Measurements from ENCODE around the gene PLCB1. TPM values are rescaled to one million over a fixed set of nuclear protein-coding genes. Genes with fewer than 3 reads are reported as not detected.

The PLCB1 gene
- polyA plus RNA-seq, 1 donor (not counting 4 experiments of a cell fraction or from before 2014, with no cell fraction given) = 0.37 TPM

DNA sequence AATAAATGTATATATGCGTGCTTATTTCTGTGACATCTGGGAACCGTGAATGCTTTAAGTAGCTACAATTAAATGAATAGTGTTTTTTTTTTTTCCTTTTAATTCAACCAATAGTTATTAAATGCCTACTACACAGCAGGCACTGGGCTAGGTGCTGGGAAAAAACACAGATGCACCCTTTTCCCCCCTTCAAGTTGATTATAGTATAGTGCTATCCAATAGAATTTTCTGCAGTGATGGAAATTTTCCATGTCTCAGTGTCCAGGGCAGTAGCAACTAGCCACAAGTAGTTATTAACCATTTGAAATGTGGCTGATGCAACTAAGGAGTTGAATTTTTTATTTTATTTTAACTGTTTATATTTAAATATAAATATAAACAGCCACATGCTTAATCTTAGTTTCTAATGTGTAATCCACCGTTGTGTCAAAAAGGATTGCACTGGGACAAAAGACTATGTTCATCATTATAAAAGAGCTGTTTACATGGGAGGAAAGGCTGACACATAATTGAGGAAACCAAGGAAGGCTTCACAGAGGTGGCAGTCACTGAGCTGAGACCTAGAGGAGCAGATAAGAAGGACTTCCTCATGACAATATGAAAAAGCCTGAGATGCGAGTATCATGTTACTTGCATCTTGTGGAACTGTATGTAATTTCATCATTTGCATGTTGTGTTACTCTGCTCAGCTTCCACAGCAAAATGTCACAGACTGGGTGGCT is 675.6 kb downstream of the PLCB1 start:
- Histone ChIP-seq H3K9me3 (ENCODE audit: control insufficient read depth, low read depth, low read length) (no peaks in the 10 kb centered on the region), H3K4me3 (ENCODE audit: control insufficient read depth in 2 of 3, extremely low read depth in 1 of 3, insufficient read depth in 2 of 3, low read depth in 1 of 3, low read length in 3 of 3) (no peak overlapping the region), H3K4me1 (ENCODE audit: control insufficient read depth, extremely low read depth, insufficient read depth, low read length) (no peaks in the 10 kb centered on the region), H4K20me1 (ENCODE audit: control insufficient read depth, extremely low read depth, insufficient read depth, low read length) (no peaks in the 10 kb centered on the region), H3K4me2 (ENCODE audit: control insufficient read depth, extremely low read depth, insufficient read depth, low read depth, low read length) (no peak overlapping the region), H3K27me3 (ENCODE audit: control insufficient read depth, extremely low read depth, insufficient read depth, low read length) (no peaks in the 10 kb centered on the region), H3K9me1 (ENCODE audit: control insufficient read depth, extremely low read depth, insufficient read depth, low read length) (no peaks in the 10 kb centered on the region), H3K36me3 (ENCODE audit: control insufficient read depth in 2 of 2, extremely low read depth in 1 of 2, insufficient read depth in 2 of 2, low read length in 2 of 2) (no peaks in the 10 kb centered on the region), H3K9ac (ENCODE audit: control insufficient read depth, extremely low read depth, insufficient read depth, low read length) (no peak overlapping the region), H2AFZ (ENCODE audit: control insufficient read depth, low read length) (no peak overlapping the region), H3K27ac (ENCODE audit: control insufficient read depth, insufficient read depth, low read length) (no peak overlapping the region), H3K79me2 (ENCODE audit: control insufficient read depth, insufficient read depth, low read length) (no peaks in the 10 kb centered on the region)
- FAIRE-seq (no peak), DNase-seq (ENCODE audit: low read depth, low spot score) (no peak)
- TF ChIP-seq CTCF (optimal IDR thresholded peaks at IDR 0.05 in 1 of 3, IDR thresholded peaks at IDR 0.05 in 1 of 3, conservative IDR thresholded peaks at IDR 0.05 in 1 of 3; ENCODE audit: extremely low read depth in 1 of 3, insufficient read depth in 2 of 3, low read length in 3 of 3) = no peak
- TF ChIP-seq EZH2 (IDR thresholded peaks at IDR 0.05; ENCODE audit: low read length) = no peak
- dilution Hi-C loops (cut with MboI; ENCODE audit: extremely low pct_ligation_motif_present, low sequenced_read_pairs) = no loop called here

DNA sequence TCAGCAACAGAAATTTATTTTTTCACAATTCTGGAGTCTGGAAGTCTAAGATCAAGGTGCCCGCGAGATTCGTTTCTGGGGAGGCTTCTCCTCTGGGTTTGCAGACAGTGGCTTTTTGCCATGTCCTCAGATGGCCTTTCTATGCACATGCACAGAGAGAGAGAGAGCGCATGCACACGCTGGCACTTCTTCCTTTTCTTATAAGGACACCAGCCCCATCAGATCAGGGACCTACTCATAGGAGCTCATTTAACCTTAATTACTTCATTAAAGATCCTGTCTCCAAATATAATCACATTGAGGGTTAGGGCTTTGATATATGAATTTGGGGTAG is 676.1 kb downstream of the PLCB1 start:
- Histone ChIP-seq H2AFZ (ENCODE audit: control insufficient read depth, low read length) (no peak overlapping the region), H3K9ac (ENCODE audit: control insufficient read depth, extremely low read depth, insufficient read depth, low read length) (no peak overlapping the region), H3K9me1 (ENCODE audit: control insufficient read depth, extremely low read depth, insufficient read depth, low read length) (no peaks in the 10 kb centered on the region), H3K27ac (ENCODE audit: control insufficient read depth, insufficient read depth, low read length) (no peak overlapping the region), H3K27me3 (ENCODE audit: control insufficient read depth, extremely low read depth, insufficient read depth, low read length) (no peaks in the 10 kb centered on the region), H3K4me1 (ENCODE audit: control insufficient read depth, extremely low read depth, insufficient read depth, low read length) (no peaks in the 10 kb centered on the region), H3K4me2 (ENCODE audit: control insufficient read depth, extremely low read depth, insufficient read depth, low read depth, low read length) (no peak overlapping the region), H3K36me3 (ENCODE audit: control insufficient read depth in 2 of 2, extremely low read depth in 1 of 2, insufficient read depth in 2 of 2, low read length in 2 of 2) (no peaks in the 10 kb centered on the region), H3K9me3 (ENCODE audit: control insufficient read depth, low read depth, low read length) (no peaks in the 10 kb centered on the region), H3K4me3 (ENCODE audit: control insufficient read depth in 2 of 3, extremely low read depth in 1 of 3, insufficient read depth in 2 of 3, low read depth in 1 of 3, low read length in 3 of 3) (no peak overlapping the region), H3K79me2 (ENCODE audit: control insufficient read depth, insufficient read depth, low read length) (no peaks in the 10 kb centered on the region), H4K20me1 (ENCODE audit: control insufficient read depth, extremely low read depth, insufficient read depth, low read length) (no peaks in the 10 kb centered on the region)
- FAIRE-seq (no peak), DNase-seq (ENCODE audit: low read depth, low spot score) (no peak)
- no peak for TF ChIP-seq CTCF (optimal IDR thresholded peaks at IDR 0.05 in 1 of 3, IDR thresholded peaks at IDR 0.05 in 1 of 3, conservative IDR thresholded peaks at IDR 0.05 in 1 of 3; ENCODE audit: extremely low read depth in 1 of 3, insufficient read depth in 2 of 3, low read length in 3 of 3)
- TF ChIP-seq EZH2 (IDR thresholded peaks at IDR 0.05; ENCODE audit: low read length) = no peak
- dilution Hi-C loops (cut with MboI; ENCODE audit: extremely low pct_ligation_motif_present, low sequenced_read_pairs) = no loop called here

Data from keratinocyte (primary cell).